Keratinocyte (primary cell): ENCODE data around the gene TANK. TPM values are rescaled to one million over a fixed set of nuclear protein-coding genes. Genes with fewer than 3 reads are reported as not detected.

Source experiments
- DNase-seq: peaks from one replicate; pipeline ENCODE4 v3.0.0-alpha.2; 2011; ENCODE audit warnings: low read depth, missing footprints, low spot score
- FAIRE-seq: peaks from 2 replicates; lab custom pipeline; 2011; peaks lifted over from hg19 to GRCh38; lab: Jason Lieb, UNC
- H2AFZ ChIP-seq: 2 replicates; pipeline ENCODE4 v1.6.0; 2012; ENCODE audit warnings: low read length, control low read depth, inconsistent platforms; ENCODE audit not compliant: control insufficient read depth
- H3K27ac ChIP-seq: 2 replicates; pipeline ENCODE4 v1.5.1; 2011; ENCODE audit warnings: low read length; ENCODE audit not compliant: control insufficient read depth, insufficient read depth
- H3K27me3 ChIP-seq: 3 replicates; pipeline ENCODE4 v1.6.0; 2011; ENCODE audit warnings: low read length; ENCODE audit not compliant: control insufficient read depth, insufficient read depth; ENCODE audit errors: extremely low read depth
- H3K36me3 ChIP-seq, 2 experiments: 2 replicates in 1 of 2; 3 replicates in 1 of 2; pipeline ENCODE4 v1.5.1; 2011; ENCODE audit warnings: low read length in 2 of 2, mild to moderate bottlenecking in 1 of 2; ENCODE audit not compliant: control insufficient read depth in 2 of 2, insufficient read depth in 2 of 2; ENCODE audit errors: extremely low read depth in 1 of 2
- H3K4me1 ChIP-seq: 3 replicates; pipeline ENCODE4 v1.5.1; 2011; ENCODE audit warnings: low read length; ENCODE audit not compliant: control insufficient read depth, insufficient read depth; ENCODE audit errors: extremely low read depth
- H3K4me2 ChIP-seq: 3 replicates; pipeline ENCODE4 v1.6.0; 2011; ENCODE audit warnings: low read depth, low read length; ENCODE audit not compliant: control insufficient read depth, insufficient read depth; ENCODE audit errors: extremely low read depth
- H3K4me3 ChIP-seq, 3 experiments: fragments of 200-600 bp in 1 of 3; sonication (generic) in 1 of 3; 2 replicates in 2 of 3; 3 replicates in 1 of 3; pipeline ENCODE4 v1.5.1; 2011 to 2016; ENCODE audit warnings: low read length in 3 of 3, mild to moderate bottlenecking in 3 of 3, control low read depth in 2 of 3, inconsistent platforms in 1 of 3, low read depth in 1 of 3, mixed read lengths in 1 of 3, mixed run types in 1 of 3, moderate library complexity in 1 of 3; ENCODE audit not compliant: control insufficient read depth in 2 of 3, insufficient read depth in 2 of 3; ENCODE audit errors: extremely low read depth in 1 of 3
- H3K79me2 ChIP-seq: 2 replicates; pipeline ENCODE4 v1.6.0; 2012; ENCODE audit warnings: low read length; ENCODE audit not compliant: control insufficient read depth, insufficient read depth
- H3K9ac ChIP-seq: 3 replicates; pipeline ENCODE4 v1.6.0; 2011; ENCODE audit warnings: low read length; ENCODE audit not compliant: control insufficient read depth, insufficient read depth; ENCODE audit errors: extremely low read depth
- H3K9me1 ChIP-seq: 3 replicates; pipeline ENCODE4 v1.6.0; 2011; ENCODE audit warnings: low read length; ENCODE audit not compliant: control insufficient read depth, insufficient read depth; ENCODE audit errors: extremely low read depth
- H3K9me3 ChIP-seq: 2 replicates; pipeline ENCODE4 v1.5.1; 2012; ENCODE audit warnings: low read depth, low read length; ENCODE audit not compliant: control insufficient read depth
- H4K20me1 ChIP-seq: 3 replicates; pipeline ENCODE4 v1.6.0; 2011; ENCODE audit warnings: low read length; ENCODE audit not compliant: control insufficient read depth, insufficient read depth; ENCODE audit errors: extremely low read depth
- EZH2 ChIP-seq: IDR thresholded peaks from one replicate; pipeline ENCODE4 v1.6.1; 2012; ENCODE audit warnings: inconsistent platforms, mild to moderate bottlenecking, low read length, moderate library complexity
- dilution Hi-C: fragments of 300-500 bp; cut with MboI; formaldehyde crosslinking; loops from one replicate; pipeline ENCODE4 v1.7.0; 2020; ENCODE audit warnings: low sequenced_read_pairs; ENCODE audit not compliant: extremely low pct_ligation_motif_present
- polyA plus RNA-seq, 5 experiments: library from polyadenylated mRNA; depleted of rRNA in 3 of 5; stranded (reverse) in 3 of 5; stranded (forward) in 1 of 5; unstranded in 1 of 5; fragments of >200 nt; gene quantifications; 1 replicate in 1 of 5; 2 replicates in 3 of 5; 3 replicates in 1 of 5; pipeline versions ENCODE4 v1.2.1 to v1.2.3, GENCODE V29; 2011 to 2012; ENCODE audit warnings: missing spikeins in 2 of 5, low read depth in 1 of 5, low replicate concordance in 1 of 5
- TF ChIP-seq, protein P1 (sequence below), 3 experiments: IDR thresholded peaks in 1 of 3; conservative IDR thresholded peaks in 1 of 3; optimal IDR thresholded peaks in 1 of 3; 2 replicates in 2 of 3; 3 replicates in 1 of 3; pipeline versions ENCODE3 to v1.5.1; 2011; ENCODE audit warnings: low read length in 3 of 3, mild to moderate bottlenecking in 3 of 3, moderate library complexity in 2 of 3, control low read depth in 1 of 3, inconsistent platforms in 1 of 3; ENCODE audit not compliant: insufficient read depth in 2 of 3; ENCODE audit errors: extremely low read depth in 1 of 3

Gene TANK
- polyA plus RNA-seq, 1 donor (not counting 4 experiments of a cell fraction or from before 2014, with no cell fraction given): 47.2 TPM

DNA sequence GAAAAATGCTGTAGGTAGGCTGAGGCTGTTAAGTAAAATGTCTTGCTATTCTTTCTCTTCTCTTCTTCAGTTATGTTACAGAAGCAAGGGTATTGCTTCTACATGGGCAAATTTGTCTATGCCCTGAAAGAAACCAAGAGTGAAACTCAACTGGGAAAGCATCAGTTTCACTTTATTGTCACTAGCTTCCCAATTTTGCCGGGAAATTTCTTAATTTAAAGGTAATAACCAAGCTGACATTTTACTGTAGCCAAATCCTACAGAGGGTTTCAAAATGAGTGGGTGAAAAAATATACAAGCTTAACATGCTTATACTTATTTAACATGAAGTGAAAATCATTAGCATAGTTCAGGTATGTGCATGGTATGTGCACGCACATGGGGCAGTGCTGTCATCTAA is 3.2 kb downstream of the TANK start:
- Histone ChIP-seq H3K36me3 (peaks cover 1 to 19% of the 10 kb centered on the region in 2 experiments), H3K4me1 (peaks cover 34% of the 10 kb centered on the region), H3K27ac (no peak overlapping the region), H3K79me2 (peaks cover 48% of the 10 kb centered on the region), H4K20me1 (no peaks in the 10 kb centered on the region), H3K4me2 (no peak overlapping the region), H2AFZ (no peak overlapping the region), H3K27me3 (no peaks in the 10 kb centered on the region), H3K9me3 (no peaks in the 10 kb centered on the region), H3K9ac (no peak overlapping the region), H3K9me1 (no peaks in the 10 kb centered on the region), H3K4me3 (no peak overlapping the region)
- dilution Hi-C loops: no loop called here
- FAIRE-seq (no peak), DNase-seq (no peak)
- TF ChIP-seq EZH2: no peak

DNA sequence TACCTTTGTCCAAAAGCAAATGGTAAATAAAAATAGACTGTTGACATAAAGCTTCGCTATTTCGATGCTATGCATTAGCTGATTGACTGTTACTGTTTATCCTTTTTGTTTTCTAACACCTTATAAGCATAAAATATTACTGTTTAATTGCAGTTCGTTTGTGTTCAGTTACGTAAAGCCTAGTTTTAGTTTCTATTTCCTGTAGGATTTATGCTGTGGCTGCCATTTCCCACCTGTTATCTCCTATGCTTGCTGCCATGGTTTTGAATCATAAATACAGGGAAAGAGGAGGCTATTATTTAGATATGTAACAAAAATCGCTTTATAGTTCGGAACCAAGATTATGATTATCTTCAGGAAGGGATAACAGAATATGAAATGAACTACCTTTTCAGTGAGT is 3.9 kb downstream of the TANK start:
- Histone ChIP-seq H3K27ac (no peak overlapping the region), H3K9ac (no peak overlapping the region), H3K27me3 (no peaks in the 10 kb centered on the region), H3K36me3 (peaks cover 1 to 19% of the 10 kb centered on the region in 2 experiments), H3K9me3 (no peaks in the 10 kb centered on the region), H4K20me1 (no peaks in the 10 kb centered on the region), H3K4me2 (no peak overlapping the region), H3K9me1 (no peaks in the 10 kb centered on the region), H3K79me2 (peaks cover 48% of the 10 kb centered on the region), H3K4me1 (peaks cover 34% of the 10 kb centered on the region), H3K4me3 (no peak overlapping the region), H2AFZ (no peak overlapping the region)
- FAIRE-seq (no peak), DNase-seq (no peak)
- dilution Hi-C loops: no loop called here
- TF ChIP-seq, protein P1, sequence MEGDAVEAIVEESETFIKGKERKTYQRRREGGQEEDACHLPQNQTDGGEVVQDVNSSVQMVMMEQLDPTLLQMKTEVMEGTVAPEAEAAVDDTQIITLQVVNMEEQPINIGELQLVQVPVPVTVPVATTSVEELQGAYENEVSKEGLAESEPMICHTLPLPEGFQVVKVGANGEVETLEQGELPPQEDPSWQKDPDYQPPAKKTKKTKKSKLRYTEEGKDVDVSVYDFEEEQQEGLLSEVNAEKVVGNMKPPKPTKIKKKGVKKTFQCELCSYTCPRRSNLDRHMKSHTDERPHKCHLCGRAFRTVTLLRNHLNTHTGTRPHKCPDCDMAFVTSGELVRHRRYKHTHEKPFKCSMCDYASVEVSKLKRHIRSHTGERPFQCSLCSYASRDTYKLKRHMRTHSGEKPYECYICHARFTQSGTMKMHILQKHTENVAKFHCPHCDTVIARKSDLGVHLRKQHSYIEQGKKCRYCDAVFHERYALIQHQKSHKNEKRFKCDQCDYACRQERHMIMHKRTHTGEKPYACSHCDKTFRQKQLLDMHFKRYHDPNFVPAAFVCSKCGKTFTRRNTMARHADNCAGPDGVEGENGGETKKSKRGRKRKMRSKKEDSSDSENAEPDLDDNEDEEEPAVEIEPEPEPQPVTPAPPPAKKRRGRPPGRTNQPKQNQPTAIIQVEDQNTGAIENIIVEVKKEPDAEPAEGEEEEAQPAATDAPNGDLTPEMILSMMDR (optimal IDR thresholded peaks at IDR 0.05 in 1 of 3, IDR thresholded peaks at IDR 0.05 in 1 of 3, conservative IDR thresholded peaks at IDR 0.05 in 1 of 3; ENCODE audit: extremely low read depth in 1 of 3, insufficient read depth in 2 of 3, low read length in 3 of 3): no peak
- TF ChIP-seq EZH2: no peak

DNA sequence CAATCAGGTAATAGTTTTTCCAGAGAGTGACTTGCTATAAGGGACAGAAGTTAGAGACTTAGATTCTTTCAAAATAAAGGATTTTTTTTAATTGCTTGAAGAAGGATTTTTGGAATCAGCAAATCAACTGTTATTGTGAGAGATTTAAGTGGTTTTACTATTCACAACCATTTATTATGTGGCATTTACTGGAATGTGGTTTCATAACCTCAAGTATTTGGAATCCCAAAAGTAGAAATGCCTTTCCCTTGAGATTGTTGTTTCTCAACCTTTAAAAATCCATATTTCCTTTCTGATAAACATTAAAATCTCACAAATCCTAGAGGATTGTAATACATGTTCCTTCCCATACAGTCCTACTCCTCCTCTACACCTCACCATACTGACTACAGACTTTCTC is 5.0 kb downstream of the TANK start:
- Histone ChIP-seq H3K9me1 (no peaks in the 10 kb centered on the region), H4K20me1 (no peaks in the 10 kb centered on the region), H3K9ac (no peak overlapping the region), H3K79me2 (peaks cover 51% of the 10 kb centered on the region), H3K4me1 (peaks cover 29% of the 10 kb centered on the region), H2AFZ (no peak overlapping the region), H3K4me3 (no peak overlapping the region), H3K9me3 (no peaks in the 10 kb centered on the region), H3K4me2 (peak overlapping the region; percentile 29), H3K27me3 (no peaks in the 10 kb centered on the region), H3K36me3 (peaks cover 1 to 19% of the 10 kb centered on the region in 2 experiments), H3K27ac (no peak overlapping the region)
- no peak for TF ChIP-seq EZH2
- TF ChIP-seq, protein P1 (optimal IDR thresholded peaks at IDR 0.05 in 1 of 3, IDR thresholded peaks at IDR 0.05 in 1 of 3, conservative IDR thresholded peaks at IDR 0.05 in 1 of 3; ENCODE audit: extremely low read depth in 1 of 3, insufficient read depth in 2 of 3, low read length in 3 of 3): no peak
- peak; percentile 5 for FAIRE-seq
- no peak for DNase-seq
- dilution Hi-C loops: no loop called here
